Epithelial cell of proximal tubule (primary cell): ENCODE data around the gene PIP4P1. TPM values are rescaled to one million over a fixed set of nuclear protein-coding genes. Genes with fewer than 3 reads are reported as not detected.

Experiments
- DNase-seq: peaks from one replicate; pipeline ENCODE4 v3.0.0-alpha.2; 2011; ENCODE audit warnings: low read depth
- H3K4me3 ChIP-seq: 2 replicates; pipeline ENCODE4 v1.5.1; 2011; ENCODE audit warnings: low read depth, mild to moderate bottlenecking, low read length
- total RNA-seq: library from RNA; depleted of rRNA; stranded (reverse); fragments of >200 nt; gene quantifications from 2 replicates; pipeline ENCODE4 v1.2.3, GENCODE V29; 2015
- TF ChIP-seq, protein P1 (sequence below): conservative IDR thresholded peaks from 2 replicates; pipeline ENCODE4 v1.5.1; 2012; ENCODE audit warnings: low read depth, mild to moderate bottlenecking, low read length

Gene PIP4P1
- total RNA-seq, 1 donor from 2014 or later = 16.3 TPM

DNA sequence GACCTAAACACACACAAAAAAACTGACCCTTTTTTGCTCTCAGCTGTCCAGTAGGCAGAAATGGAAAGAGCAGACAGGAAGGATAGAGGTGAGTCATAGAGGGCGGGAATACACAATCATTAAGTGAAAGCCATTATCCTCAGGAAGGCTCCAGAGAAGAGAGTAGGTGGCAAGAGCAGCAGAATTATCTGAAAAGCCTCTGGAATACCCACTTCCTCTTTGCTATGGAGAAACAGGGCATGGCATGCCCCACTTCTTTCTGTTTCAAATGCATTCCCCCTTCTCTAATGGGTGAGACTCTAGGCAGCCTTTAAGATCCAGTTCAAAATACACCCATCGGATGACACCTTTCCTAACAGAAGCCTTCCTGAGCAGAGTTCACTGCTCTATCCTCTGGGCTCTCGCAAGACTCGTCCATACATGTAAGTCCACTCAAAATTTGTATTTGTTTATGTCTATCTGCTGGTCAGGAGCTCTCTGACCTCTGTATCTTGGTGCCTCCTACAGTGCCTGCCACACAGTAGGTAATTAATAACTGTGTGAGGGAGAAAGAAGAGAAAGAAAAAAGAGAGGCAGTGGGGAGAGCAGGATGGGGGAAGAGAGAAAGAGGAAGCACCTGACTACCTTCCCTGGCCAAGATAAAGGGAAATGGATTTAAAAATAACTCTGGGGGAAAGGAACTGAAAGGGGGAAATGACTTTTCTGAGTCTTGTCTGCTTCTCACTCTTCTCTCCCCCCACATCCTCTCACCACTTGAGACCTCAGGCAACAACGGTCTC, 33.8 kb downstream of the PIP4P1 start:
- TF ChIP-seq, protein P1, sequence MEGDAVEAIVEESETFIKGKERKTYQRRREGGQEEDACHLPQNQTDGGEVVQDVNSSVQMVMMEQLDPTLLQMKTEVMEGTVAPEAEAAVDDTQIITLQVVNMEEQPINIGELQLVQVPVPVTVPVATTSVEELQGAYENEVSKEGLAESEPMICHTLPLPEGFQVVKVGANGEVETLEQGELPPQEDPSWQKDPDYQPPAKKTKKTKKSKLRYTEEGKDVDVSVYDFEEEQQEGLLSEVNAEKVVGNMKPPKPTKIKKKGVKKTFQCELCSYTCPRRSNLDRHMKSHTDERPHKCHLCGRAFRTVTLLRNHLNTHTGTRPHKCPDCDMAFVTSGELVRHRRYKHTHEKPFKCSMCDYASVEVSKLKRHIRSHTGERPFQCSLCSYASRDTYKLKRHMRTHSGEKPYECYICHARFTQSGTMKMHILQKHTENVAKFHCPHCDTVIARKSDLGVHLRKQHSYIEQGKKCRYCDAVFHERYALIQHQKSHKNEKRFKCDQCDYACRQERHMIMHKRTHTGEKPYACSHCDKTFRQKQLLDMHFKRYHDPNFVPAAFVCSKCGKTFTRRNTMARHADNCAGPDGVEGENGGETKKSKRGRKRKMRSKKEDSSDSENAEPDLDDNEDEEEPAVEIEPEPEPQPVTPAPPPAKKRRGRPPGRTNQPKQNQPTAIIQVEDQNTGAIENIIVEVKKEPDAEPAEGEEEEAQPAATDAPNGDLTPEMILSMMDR = no peak
- no peak for DNase-seq
- H3K4me3 ChIP-seq = peak overlapping the region; percentile 26

DNA sequence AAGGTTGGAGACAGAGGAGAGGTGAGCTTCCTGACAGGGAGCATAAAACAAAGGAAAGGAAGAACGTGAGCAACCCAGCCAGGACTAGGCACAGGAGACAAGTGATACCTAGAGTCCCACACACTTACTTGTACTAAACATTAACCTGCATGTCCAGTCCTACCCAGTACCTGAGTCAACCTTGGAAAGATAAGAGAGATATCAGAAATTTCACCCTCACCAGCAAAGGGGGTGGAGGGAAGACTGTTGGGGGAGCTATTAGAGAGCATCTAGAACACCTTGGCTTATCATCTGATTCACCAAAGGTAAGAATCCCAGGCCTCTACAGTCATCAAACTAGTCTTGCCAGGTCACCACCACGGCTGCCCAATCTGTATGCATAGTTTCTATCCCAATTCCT, 36.4 kb downstream of the PIP4P1 start:
- no peak for DNase-seq
- H3K4me3 ChIP-seq = no peak overlapping the region
- TF ChIP-seq, protein P1 = no peak

DNA sequence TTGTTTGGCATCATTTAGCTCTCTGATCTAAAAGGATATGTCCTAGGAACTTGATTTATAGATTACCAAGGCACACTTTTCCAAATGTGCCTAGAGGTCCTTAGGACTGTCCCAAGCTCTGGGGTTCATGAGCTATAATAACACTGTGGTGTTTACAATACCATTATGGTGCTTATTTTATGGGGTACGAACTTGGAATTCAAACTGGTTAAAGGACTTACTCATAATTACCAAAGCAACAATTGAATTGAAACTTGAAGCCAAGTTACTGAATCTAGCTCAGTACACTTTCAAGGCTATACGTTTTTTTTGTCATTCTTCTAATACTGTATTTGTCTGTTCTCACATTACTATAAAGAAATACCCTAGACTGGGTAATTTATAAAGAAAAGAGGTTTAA, 38.3 kb downstream of the PIP4P1 start:
- no peak overlapping the region for H3K4me3 ChIP-seq
- TF ChIP-seq, protein P1 = no peak
- no peak for DNase-seq

DNA sequence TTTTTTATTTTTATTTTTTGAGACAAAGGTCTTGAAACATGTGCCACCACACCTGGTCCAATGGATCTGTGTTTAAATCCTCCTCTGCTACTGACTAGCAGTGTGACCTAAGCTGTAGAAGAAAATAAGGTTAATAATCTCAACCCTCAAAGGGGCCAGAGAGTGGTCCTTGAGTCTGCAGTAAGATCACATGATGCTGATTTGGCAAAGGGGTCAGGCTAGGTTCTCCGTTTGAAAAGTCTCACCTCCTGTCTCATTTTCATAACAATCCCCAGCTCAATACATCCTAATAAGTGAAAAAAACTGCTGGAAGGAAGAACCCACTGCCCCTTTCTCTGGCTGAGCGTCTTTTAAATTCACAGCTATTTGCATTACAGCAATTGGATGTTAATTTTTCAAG, 40.0 kb downstream of the PIP4P1 start:
- H3K4me3 ChIP-seq = no peak overlapping the region
- DNase-seq = no peak

DNA sequence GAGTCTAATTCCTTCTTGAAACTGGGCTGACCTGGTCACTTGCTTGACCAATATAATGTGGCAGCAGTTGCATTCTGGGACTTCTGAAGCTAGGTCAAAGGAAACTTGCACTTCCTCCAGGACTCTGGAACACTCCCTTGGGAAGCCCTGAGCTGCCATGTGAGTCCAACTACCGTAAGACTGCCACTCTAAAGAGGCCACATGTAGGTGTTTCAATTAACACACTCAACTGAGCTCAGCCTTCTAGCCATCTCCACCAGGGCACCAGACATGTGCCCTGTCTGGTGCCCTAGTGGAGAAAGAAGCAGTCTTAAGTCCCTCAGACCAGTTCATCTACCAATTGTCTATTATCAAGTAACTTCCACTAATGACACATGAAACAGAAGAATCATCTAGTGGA, 41.8 kb downstream of the PIP4P1 start:
- DNase-seq = no peak

More for the DNA sequence above, 40.0 kb downstream of the PIP4P1 start:
- TF ChIP-seq, protein P1 = no peak

DNA sequence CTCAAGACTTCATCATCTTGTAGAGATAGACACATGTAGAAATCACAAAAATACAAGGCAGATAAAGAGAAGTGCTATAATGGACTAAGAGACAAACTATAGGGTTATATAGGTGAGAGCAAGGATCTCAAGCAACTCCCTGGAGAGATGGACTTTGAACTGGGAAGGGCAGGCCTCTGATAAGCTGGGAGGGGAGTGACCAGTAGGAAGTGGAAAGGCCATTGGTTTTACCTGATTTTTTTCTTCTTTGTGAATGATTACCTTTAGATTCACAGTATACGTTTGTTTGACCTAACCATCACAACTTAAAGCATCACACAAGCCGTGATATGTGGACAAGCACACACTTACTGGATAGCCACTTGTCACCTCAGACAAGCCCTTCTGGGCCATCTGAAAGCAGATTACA, 42.7 kb downstream of the PIP4P1 start:
- no peak for DNase-seq
- TF ChIP-seq, protein P1 = no peak
- no peak overlapping the region for H3K4me3 ChIP-seq

More for the DNA sequence above, 41.8 kb downstream of the PIP4P1 start:
- TF ChIP-seq, protein P1 = no peak
- H3K4me3 ChIP-seq = no peak overlapping the region
